Middle frontal gyrus (tissue), 1 donor: ENCODE results near the gene CEP72.
"Not testable (repeated sequence)": the region's sequence is repeated elsewhere in the genome, so short reads cannot be mapped to it uniquely, and the experiment has no call there.

Experiments used
- DNase-seq: peaks from one replicate; pipeline ENCODE4 v3.0.0-alpha.2; 2015; ENCODE audit warnings: low spot score; ENCODE audit errors: extremely low spot score

Gene CEP72

DNA sequence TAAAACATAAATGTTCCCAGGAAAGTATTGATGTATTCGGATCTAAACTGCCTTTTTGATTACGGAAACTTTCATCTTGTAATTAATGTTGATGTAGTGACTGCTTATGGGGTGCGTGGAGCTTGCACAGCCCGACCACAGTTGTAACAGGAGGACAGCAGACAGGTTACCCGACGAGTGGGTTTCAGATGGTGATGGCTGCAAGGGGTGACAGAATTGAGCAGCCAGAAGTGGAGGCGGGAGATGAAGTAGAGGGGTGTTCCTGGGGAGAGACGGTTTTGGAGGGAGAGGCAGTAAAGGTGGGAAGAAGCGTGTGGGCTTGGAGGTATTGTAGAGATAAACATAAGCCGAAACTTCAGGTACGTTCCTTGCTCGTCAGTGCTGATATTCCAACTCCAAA is 5.8 kb downstream of the CEP72 start:
- DNase-seq: no peak

GRCh38 chr5:618450-618849 is 6.3 kb downstream of the CEP72 start:
- no peak for DNase-seq

DNA sequence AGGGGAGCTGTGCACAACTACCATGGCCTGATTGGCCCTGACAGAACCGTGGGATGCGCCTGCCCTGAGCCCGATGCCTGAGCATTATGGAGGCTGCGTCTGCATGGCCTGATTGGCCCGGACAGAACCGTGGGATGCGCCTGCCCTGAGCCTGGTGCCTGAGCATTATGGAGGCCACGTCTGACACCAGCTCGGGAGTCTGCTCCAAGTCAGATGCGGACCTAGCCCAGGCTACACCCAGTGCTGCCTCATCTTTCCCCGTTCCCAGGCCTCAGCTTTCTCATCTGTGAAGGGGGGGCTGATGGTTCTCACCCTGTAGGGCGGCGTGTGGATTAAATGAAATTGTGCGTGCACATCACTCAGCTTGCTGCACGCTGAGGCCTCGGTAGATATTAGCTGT is 7.3 kb downstream of the CEP72 start:
- no peak for DNase-seq

DNA sequence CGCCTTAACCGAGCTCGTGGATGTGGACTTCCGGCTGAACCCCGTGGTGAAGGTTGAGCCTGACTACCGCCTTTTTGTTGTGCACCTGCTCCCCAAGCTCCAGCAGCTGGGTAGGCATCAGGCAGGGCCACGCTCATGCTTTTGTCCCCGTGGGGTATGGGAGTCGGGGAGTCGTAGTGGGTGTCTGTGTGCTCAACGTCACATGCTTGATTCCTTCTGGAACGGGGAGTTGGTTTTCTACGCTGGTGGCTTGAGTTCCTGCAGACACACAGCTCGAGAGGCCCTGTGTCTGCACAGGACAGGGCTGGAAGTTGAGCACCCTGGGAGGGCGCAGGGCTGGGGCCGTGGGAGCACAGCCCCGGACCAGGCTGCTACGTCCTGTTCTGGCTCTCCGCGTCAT is 8.0 kb downstream of the CEP72 start:
- DNase-seq: no peak

DNA sequence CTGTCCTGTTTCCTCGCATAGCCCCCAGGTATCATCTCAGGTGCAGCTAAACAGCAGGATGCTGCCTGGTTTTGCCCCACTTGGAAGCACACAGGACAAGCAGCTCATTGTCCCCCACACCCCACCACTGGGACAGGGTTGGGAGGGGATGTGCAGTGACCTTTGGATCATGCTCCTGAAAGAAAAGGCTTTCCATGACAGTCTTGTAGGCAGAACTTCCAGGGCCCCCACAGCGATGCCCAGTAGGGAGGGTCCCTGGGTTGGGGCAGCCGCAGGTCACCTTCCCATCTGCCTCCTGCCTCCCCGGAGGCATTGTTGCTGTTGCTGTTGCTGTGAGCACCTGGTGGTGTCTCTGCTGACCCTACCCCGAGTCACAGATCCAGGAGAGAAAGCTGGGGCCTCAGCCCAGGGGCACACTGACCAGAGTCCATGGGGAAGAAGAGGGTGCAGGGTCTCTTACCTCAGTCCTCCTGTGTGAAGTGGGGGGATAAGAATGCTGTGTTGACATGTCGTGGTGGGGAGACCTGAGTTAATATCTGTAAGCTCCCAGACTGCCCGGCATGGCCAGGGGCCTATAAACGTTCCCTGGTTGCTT is 8.5 kb downstream of the CEP72 start:
- DNase-seq: no peak

DNA sequence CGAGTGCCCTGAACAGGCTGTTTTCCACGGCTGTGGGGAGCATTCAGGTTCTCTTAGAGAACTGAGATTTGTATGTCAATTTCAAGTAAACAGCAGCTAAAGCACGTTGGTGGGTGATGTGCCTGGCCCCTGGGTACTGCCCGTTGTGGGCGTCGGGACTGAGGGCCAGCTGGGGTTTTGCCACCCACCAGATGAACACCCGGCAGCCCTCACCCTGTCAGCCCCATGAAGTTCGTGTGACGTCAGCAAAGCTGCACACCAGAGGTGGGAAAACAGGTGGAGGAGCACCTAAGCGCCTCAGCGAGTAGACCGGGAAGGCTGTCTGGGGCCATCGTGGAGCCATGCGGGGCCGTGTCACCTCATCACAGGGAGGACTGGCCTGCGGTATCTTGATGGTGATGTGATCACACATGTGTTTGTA is 9.2 kb downstream of the CEP72 start:
- DNase-seq: no peak

- no peak for DNase-seq
Measured at GRCh38 chr5:622359-622758, 10.2 kb downstream of the CEP72 start.

- no peak for DNase-seq
Measured at GRCh38 chr5:622946-623522, 10.9 kb downstream of the CEP72 start.

GRCh38 chr5:623531-623930 is 11.4 kb downstream of the CEP72 start:
- DNase-seq: no peak

GRCh38 chr5:624118-624950 is 12.2 kb downstream of the CEP72 start:
- no peak for DNase-seq

- DNase-seq: no peak
Measured at GRCh38 chr5:624951-625230, 12.8 kb downstream of the CEP72 start.

- no peak for DNase-seq
Measured at GRCh38 chr5:625516-625915, 13.4 kb downstream of the CEP72 start.

GRCh38 chr5:626850-627249 is 14.7 kb downstream of the CEP72 start:
- no peak for DNase-seq

GRCh38 chr5:627840-628239 is 15.7 kb downstream of the CEP72 start:
- no peak for DNase-seq

GRCh38 chr5:628351-629205 is 16.4 kb downstream of the CEP72 start:
- DNase-seq: not testable (repeated sequence)

DNA sequence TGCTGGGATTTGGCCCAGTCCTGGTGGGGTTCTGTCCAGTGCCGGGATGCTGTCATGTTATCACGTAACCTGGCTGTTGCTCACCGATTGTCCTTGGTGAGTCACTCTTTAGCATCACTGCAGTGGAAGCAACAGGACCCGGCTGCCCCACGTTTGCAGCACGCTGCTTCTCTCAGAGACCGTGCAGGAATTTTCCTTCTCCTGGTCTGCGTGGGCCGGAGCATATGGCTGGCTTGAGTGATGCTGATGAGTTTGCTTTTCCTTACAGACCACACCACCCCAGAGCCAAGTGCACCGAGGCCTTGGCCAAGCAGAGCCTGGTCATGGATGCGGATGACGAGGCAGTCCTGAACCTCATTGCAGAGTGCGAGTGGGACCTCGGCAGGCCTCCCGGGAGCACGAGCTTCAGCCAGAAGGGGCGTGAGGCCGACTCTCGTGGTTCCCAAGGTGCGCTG is 21.4 kb downstream of the CEP72 start:
- DNase-seq: no peak

DNA sequence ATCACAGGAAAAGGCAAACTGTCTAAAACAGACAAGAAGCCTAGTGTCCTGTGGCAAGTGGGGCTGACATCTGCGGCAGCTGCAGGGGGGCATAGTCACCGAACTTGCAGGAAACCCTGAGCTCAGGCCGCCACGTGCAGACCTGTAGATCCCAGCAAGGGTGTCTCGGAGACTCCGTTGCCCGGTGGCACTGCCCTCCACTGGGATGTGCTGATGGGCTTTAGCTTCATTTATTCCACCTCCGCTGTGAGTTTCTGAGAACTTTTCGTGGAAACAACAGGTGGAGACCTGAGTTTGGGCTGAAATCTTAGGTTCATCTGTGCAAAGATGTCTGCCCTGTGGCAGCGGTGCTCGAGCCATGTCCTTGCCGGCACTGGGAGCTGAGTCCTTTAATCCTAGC is 22.1 kb downstream of the CEP72 start:
- no peak for DNase-seq

DNA sequence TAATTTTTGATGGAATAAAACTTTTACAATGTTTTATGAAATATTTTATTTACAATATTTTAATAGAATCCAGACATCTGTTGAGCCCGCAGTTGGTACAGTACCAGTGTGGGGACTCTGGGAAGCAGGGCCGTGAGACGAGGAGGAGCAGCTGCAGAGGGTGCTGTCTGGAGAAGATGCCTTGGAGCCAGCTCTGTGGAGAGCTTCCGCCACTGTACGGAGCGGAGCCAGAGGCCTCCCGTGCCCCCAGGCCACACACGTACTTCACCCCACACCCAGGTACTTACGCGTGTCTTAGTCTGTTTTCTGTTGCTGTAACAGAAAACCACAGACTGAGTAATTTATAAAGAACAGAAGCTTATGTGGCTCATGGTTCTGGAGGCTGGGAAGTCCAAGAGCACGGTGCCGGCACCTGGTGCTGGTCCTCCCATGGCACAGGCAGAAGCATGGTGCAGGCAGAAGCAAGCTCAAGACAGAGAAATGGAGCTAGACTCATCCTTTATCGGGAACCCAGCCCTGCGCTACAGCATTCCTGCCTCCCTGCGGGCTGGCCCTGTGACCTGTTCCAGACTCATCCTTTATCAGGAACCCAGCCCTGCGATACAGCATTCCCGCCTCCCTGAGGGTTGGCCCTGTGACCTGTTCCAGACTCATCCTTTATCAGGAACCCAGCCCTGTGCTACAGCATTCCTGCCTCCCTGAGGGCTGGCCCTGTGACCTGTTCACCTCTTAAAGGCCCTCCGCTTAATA is 23.3 kb downstream of the CEP72 start:
- no peak for DNase-seq

- DNase-seq: no peak
Measured at GRCh38 chr5:636951-637350, 24.8 kb downstream of the CEP72 start.

DNA sequence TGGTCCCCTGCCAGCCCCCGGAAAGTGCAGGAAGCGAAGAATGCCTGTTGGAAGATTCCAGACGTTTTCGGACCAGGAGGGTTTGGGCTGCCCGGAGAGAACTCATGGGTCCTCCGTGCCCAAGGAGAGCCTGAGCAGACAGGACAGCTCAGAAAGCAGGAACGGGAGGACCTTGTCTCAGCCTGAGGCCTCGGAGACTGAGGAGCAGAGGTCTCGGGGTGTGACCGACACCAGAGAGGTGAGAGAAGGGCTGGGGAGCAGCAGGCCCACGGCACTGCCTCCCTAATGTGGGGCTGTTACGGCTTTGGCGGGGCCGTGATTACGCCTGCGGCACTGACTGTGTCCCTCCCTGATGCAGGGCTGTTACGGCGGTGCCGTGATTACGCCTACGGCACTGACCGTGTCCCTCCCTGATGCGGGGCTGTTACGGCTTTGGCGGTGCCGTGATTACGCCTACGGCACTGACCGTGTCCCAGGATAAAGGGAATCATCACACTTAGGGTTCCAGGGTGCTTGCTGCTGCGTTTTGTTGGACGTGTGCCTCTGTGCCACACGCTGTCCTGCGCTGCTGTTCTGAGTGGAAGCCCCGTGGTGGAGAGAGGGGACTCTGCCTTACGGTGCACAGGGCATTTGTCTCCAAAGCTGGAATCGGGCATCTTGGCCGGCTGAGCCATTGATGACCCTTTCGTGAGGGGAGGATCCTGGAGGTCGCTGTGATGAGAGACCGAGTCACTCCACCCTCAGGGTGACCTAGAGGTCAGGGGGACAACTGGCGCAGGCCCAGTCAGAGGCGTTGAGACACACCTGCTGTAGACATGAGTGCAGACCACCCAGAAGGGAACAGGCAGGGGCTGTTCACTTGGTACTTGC is 25.7 kb downstream of the CEP72 start:
- DNase-seq: no peak
